ENCODE measurements around the gene LEMD2.

The LEMD2 gene

GRCh38 chr6:33746036-33746600 is 42.8 kb downstream of the LEMD2 start:
- no peak overlapping the region for H2AFZ ChIP-seq (ENCODE audit: low read length)
- H3K79me2 ChIP-seq (ENCODE audit: insufficient read depth, low read length), result no peaks in the 10 kb centered on the region
- H3K4me1 ChIP-seq (ENCODE audit: insufficient read depth, low read length, poor library complexity, severe bottlenecking), result peaks cover 18% of the 10 kb centered on the region
- no peaks in the 10 kb centered on the region for H4K20me1 ChIP-seq (ENCODE audit: insufficient read depth, low read length, poor library complexity, severe bottlenecking)
- no peak overlapping the region for H3K9ac ChIP-seq (ENCODE audit: low read depth, low read length, poor library complexity, severe bottlenecking)
- H3K4me3 ChIP-seq (ENCODE audit: low read length, poor library complexity, severe bottlenecking), result no peak overlapping the region
- H3F3A ChIP-seq (ENCODE audit: low read depth), result no peaks in the 10 kb centered on the region
- H3K27me3 ChIP-seq (ENCODE audit: insufficient read depth, low read length, poor library complexity, severe bottlenecking), result no peaks in the 10 kb centered on the region
- TF ChIP-seq CTCF (conservative IDR thresholded peaks at IDR 0.05; ENCODE audit: low read length) (no peak), EZH2phosphoT487 (IDR thresholded peaks at IDR 0.05; ENCODE audit: borderline replicate concordance) (no peak)
- no peaks in the 10 kb centered on the region for H3K9me3 ChIP-seq (ENCODE audit: insufficient read depth, low read depth, low read length)
- H3K4me2 ChIP-seq (ENCODE audit: low read depth, low read length, poor library complexity, severe bottlenecking), result no peak overlapping the region
- H3K36me3 ChIP-seq (ENCODE audit: insufficient read depth, low read length), result no peaks in the 10 kb centered on the region
- no peaks in the 10 kb centered on the region for H3K9me2 ChIP-seq (replicated peaks; ENCODE audit: low read depth, low read length)

- H3K4me3 ChIP-seq (ENCODE audit: low read length, poor library complexity, severe bottlenecking), result no peak overlapping the region
- no peak overlapping the region for H3K4me2 ChIP-seq (ENCODE audit: low read depth, low read length, poor library complexity, severe bottlenecking)
- H4K20me1 ChIP-seq (ENCODE audit: insufficient read depth, low read length, poor library complexity, severe bottlenecking), result no peaks in the 10 kb centered on the region
- H3K36me3 ChIP-seq (ENCODE audit: insufficient read depth, low read length), result no peaks in the 10 kb centered on the region
- no peak overlapping the region for H2AFZ ChIP-seq (ENCODE audit: low read length)
- no peaks in the 10 kb centered on the region for H3K27me3 ChIP-seq (ENCODE audit: insufficient read depth, low read length, poor library complexity, severe bottlenecking)
- peaks cover 18% of the 10 kb centered on the region for H3K4me1 ChIP-seq (ENCODE audit: insufficient read depth, low read length, poor library complexity, severe bottlenecking)
- H3K9me3 ChIP-seq (ENCODE audit: insufficient read depth, low read depth, low read length), result no peaks in the 10 kb centered on the region
- H3K9ac ChIP-seq (ENCODE audit: low read depth, low read length, poor library complexity, severe bottlenecking), result peak overlapping the region; percentile 59
- TF ChIP-seq EZH2phosphoT487 (IDR thresholded peaks at IDR 0.05; ENCODE audit: borderline replicate concordance), result no peak
- no peak for TF ChIP-seq CTCF (conservative IDR thresholded peaks at IDR 0.05; ENCODE audit: low read length)
- no peaks in the 10 kb centered on the region for H3F3A ChIP-seq (ENCODE audit: low read depth)
- no peaks in the 10 kb centered on the region for H3K79me2 ChIP-seq (ENCODE audit: insufficient read depth, low read length)
- no peaks in the 10 kb centered on the region for H3K9me2 ChIP-seq (replicated peaks; ENCODE audit: low read depth, low read length)
These were observed 43.4 kb downstream of the LEMD2 start for GRCh38 chr6:33745548-33745947.

DNA sequence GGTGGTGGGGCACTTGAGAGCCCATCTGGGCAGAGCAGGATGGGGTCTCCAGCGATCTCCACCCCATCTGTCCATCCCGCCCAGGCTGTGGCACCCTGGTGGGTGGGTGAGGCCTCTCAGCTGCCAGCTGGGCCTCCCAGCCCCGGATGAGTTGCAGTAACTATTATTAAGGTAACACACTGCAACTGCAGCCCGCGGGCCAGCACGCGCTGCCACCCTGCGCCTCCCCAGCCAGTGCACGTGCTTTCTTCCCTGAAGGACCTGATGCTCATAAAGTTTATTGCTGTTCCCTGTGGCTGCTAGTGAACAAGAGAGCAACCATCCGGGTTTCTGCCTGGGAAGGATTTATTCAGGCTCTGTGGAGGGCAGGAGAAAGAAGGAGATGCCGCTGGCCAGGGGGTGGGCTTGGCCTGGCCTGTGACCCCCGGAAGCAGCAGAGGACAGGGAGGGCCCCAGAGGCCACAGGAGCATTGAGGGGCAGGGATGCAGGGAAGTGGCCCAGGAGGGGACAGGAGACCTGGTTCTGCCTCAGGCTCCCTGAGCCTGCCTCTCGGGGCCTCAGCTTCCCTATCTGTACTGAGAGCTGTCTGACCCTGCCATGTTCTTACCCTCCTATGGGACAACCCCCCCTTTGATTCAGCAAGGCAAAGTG is 43.9 kb downstream of the LEMD2 start:
- no peak for TF ChIP-seq EZH2phosphoT487 (IDR thresholded peaks at IDR 0.05; ENCODE audit: borderline replicate concordance)
- TF ChIP-seq CTCF (conservative IDR thresholded peaks at IDR 0.05; ENCODE audit: low read length), result no peak
- Histone ChIP-seq H3F3A (ENCODE audit: low read depth) (no peaks in the 10 kb centered on the region), H4K20me1 (ENCODE audit: insufficient read depth, low read length, poor library complexity, severe bottlenecking) (no peaks in the 10 kb centered on the region), H3K36me3 (ENCODE audit: insufficient read depth, low read length) (no peaks in the 10 kb centered on the region), H3K79me2 (ENCODE audit: insufficient read depth, low read length) (no peaks in the 10 kb centered on the region), H2AFZ (ENCODE audit: low read length) (no peak overlapping the region), H3K9ac (ENCODE audit: low read depth, low read length, poor library complexity, severe bottlenecking) (peak overlapping the region; percentile 59), H3K9me2 (replicated peaks; ENCODE audit: low read depth, low read length) (no peaks in the 10 kb centered on the region), H3K4me1 (ENCODE audit: insufficient read depth, low read length, poor library complexity, severe bottlenecking) (peaks cover 18% of the 10 kb centered on the region), H3K4me2 (ENCODE audit: low read depth, low read length, poor library complexity, severe bottlenecking) (no peak overlapping the region), H3K27me3 (ENCODE audit: insufficient read depth, low read length, poor library complexity, severe bottlenecking) (no peaks in the 10 kb centered on the region), H3K4me3 (ENCODE audit: low read length, poor library complexity, severe bottlenecking) (no peak overlapping the region), H3K9me3 (ENCODE audit: insufficient read depth, low read depth, low read length) (no peaks in the 10 kb centered on the region)
